Epithelial cell of proximal tubule (primary cell): ENCODE measurements around the gene CELF4. TPM values are rescaled to one million over a fixed set of nuclear protein-coding genes. Genes with fewer than 3 reads are reported as not detected.

Experiments
- DNase-seq: peaks from one replicate; pipeline ENCODE4 v3.0.0-alpha.2; 2011; ENCODE audit warnings: low read depth
- H3K4me3 ChIP-seq: 2 replicates; pipeline ENCODE4 v1.5.1; 2011; ENCODE audit warnings: low read depth, mild to moderate bottlenecking, low read length
- CTCF ChIP-seq: conservative IDR thresholded peaks from 2 replicates; pipeline ENCODE4 v1.5.1; 2012; ENCODE audit warnings: low read depth, mild to moderate bottlenecking, low read length
- total RNA-seq: library from RNA; depleted of rRNA; stranded (reverse); fragments of >200 nt; gene quantifications from 2 replicates; pipeline ENCODE4 v1.2.3, GENCODE V29; 2015

The CELF4 gene
- total RNA-seq, 1 donor from 2014 or later, result not detected

GRCh38 chr18:37243741-37244140, 321.9 kb downstream of the CELF4 start:
- H3K4me3 ChIP-seq, result no peak overlapping the region
- no peak for TF ChIP-seq CTCF
- no peak for DNase-seq

GRCh38 chr18:37242826-37243560, 322.6 kb downstream of the CELF4 start:
- DNase-seq, result no peak
- no peak for TF ChIP-seq CTCF
- no peak overlapping the region for H3K4me3 ChIP-seq

- no peak for TF ChIP-seq CTCF
- no peak overlapping the region for H3K4me3 ChIP-seq
- no peak for DNase-seq
Measured at GRCh38 chr18:37242091-37242490, 323.5 kb downstream of the CELF4 start.

GRCh38 chr18:37238282-37239108, 327.1 kb downstream of the CELF4 start:
- no peak for TF ChIP-seq CTCF
- DNase-seq, result no peak
- H3K4me3 ChIP-seq, result no peak overlapping the region

GRCh38 chr18:37235583-37235982, 330.0 kb downstream of the CELF4 start:
- no peak for TF ChIP-seq CTCF
- DNase-seq, result no peak
- no peak overlapping the region for H3K4me3 ChIP-seq

GRCh38 chr18:37231251-37231650, 334.3 kb downstream of the CELF4 start:
- no peak overlapping the region for H3K4me3 ChIP-seq
- no peak for TF ChIP-seq CTCF
- no peak for DNase-seq

GRCh38 chr18:37230768-37231167, 334.8 kb downstream of the CELF4 start:
- no peak for TF ChIP-seq CTCF
- H3K4me3 ChIP-seq, result no peak overlapping the region
- DNase-seq, result no peak
